ENCODE results near the gene TMEM266.
A peak's percentile ranks its signal among the peaks of the same experiment; 100 is the strongest.

The TMEM266 gene

GRCh38 chr15:76206325-76206976, 146.7 kb downstream of the TMEM266 start:
- DNase-seq: peak; percentile 64

- no peak for DNase-seq
These were observed 148.4 kb downstream of the TMEM266 start for GRCh38 chr15:76208084-76208785.

- no peak for DNase-seq
These were observed 149.1 kb downstream of the TMEM266 start for GRCh38 chr15:76208786-76209424.

- DNase-seq: no peak
These were observed 149.7 kb downstream of the TMEM266 start for GRCh38 chr15:76209523-76209922.

GRCh38 chr15:76209942-76210341, 150.2 kb downstream of the TMEM266 start:
- DNase-seq: no peak

- DNase-seq: no peak
These were observed 155.8 kb downstream of the TMEM266 start for GRCh38 chr15:76215634-76216033.

GRCh38 chr15:76217029-76217881, 157.5 kb downstream of the TMEM266 start:
- no peak for DNase-seq

GRCh38 chr15:76217882-76218217, 158.1 kb downstream of the TMEM266 start:
- DNase-seq: no peak

- DNase-seq: no peak
These were observed 161.4 kb downstream of the TMEM266 start for GRCh38 chr15:76221085-76221767.

- no peak for DNase-seq
These were observed 162.4 kb downstream of the TMEM266 start for GRCh38 chr15:76222159-76222558.

GRCh38 chr15:76223521-76223920, 163.7 kb downstream of the TMEM266 start:
- DNase-seq: no peak

- no peak for DNase-seq
These were observed 169.5 kb downstream of the TMEM266 start for GRCh38 chr15:76229266-76229665.

GRCh38 chr15:76233921-76234320, 174.1 kb downstream of the TMEM266 start:
- no peak for DNase-seq

- DNase-seq: peak; percentile 16
These were observed 174.6 kb downstream of the TMEM266 start for GRCh38 chr15:76234337-76234889.

GRCh38 chr15:76235186-76235826, 175.5 kb downstream of the TMEM266 start:
- DNase-seq: peak; percentile 8

GRCh38 chr15:76236350-76236749, 176.6 kb downstream of the TMEM266 start:
- no peak for DNase-seq

GRCh38 chr15:76239786-76240185, 180.0 kb downstream of the TMEM266 start:
- DNase-seq: peak; percentile 59

- DNase-seq: peak; percentile 19
These were observed 185.4 kb downstream of the TMEM266 start for GRCh38 chr15:76245072-76245610.

- no peak for DNase-seq
These were observed 191.9 kb downstream of the TMEM266 start for GRCh38 chr15:76251717-76252116.

GRCh38 chr15:76252249-76252648, 192.5 kb downstream of the TMEM266 start:
- no peak for DNase-seq

GRCh38 chr15:76253691-76254473, 194.1 kb downstream of the TMEM266 start:
- no peak for DNase-seq

Measured in NCI-H1436 treated with DMSO at 0.1 percent for 48 hours (cell line).